ENCODE measurements around the gene PLA2G2C.
"Not testable (repeated sequence)": the region's sequence is repeated elsewhere in the genome, so short reads cannot be mapped to it uniquely, and the experiment has no call there.

PLA2G2C gene, protein sequence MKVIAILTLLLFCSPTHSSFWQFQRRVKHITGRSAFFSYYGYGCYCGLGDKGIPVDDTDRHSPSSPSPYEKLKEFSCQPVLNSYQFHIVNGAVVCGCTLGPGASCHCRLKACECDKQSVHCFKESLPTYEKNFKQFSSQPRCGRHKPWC

DNA sequence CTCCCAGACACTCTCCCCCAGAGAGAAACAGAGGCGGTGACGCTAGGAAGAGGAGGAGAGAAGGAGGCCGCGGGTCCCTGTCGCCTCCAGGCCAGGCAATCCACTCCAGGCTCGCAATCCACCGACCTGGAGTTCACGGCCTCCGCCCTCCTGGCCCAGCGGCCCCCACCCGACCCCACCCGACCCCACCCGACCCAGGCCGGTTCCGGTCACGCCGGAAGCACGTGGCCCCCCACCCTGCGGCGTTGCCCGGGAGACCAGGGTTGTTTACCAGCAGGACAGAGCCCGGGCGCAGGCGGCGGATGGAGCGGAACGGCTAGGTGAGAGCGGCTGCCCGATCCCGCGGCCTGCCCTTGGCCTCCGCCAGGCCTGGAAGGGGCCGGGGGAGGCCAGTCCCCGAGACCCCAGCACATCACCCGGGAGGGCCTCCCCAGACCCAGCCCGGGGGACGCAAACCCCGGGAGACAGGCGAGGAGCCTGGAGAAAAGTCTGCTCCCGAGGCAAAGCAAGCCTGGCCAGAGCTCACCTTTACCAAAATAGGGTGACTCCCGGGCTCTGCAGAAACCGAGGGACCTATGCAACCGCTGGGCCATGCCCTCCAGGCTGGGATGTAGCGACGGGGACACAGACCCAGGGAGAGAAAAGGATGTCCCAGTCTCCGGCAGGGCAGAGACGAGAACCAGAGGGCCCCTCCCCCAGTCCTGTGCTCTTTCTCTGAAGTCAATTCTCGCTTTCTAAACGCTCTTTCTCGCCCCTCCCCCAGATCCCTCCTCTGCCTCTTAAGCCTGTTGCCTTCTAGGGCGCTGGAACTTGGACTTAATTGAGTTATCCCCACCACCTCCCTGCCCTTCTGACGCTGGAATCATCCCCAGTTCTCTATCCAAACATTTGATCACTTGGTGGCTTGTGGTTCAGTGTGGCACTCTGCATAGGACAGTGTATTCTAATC, at the start of gene PLA2G2C, which contains the start of gene UBXN10:
Gene PLA2G2C, minus strand, starts transcription at position 685 of the 949 bp plus-strand sequence. CDS start 9,155 bp downstream, outside the sequence.
Gene UBXN10, plus strand, starts transcription at position 263 of the 949 bp plus-strand sequence. CDS start 4,466 bp downstream, outside the sequence.
- DNase-seq (ENCODE audit: low read depth in 2 of 2): peak in 1 of 2 donors; percentile 45

DNA sequence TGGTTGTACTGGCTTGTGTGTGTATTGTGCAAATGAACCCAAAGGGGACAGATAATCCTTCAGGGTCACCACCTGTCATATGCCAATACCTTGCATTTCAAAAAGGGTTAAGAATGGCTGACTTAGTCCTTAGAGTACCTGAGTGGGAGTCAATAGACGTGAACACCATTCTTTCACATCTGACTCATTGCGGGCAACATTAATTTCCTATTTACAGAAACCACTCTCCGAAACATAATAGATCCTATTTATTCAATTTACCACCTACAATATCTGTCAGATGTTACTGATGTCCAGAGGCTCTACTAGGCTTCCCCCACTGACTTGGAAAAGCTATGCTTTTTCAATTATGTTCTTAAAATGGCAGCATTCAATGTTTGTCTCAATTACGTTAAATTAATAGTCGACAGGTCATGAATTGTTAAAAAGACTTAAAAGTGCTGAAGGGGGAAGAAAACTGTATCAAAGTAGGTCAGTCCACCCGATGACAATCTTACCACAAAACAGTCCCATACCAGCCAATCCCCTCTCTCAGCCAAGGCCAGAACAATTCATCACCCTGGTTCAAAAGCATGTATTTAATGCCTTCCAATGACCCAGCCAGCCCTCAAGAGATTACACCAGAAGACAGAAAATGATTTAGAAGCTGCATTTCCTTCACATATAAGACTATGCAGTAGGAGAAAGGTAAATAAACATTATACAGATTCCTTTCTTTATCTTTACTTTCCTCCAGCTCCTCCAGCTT, 48.6 kb upstream of the PLA2G2C start:
- no peak for DNase-seq (ENCODE audit: low read depth in 2 of 2)

DNA sequence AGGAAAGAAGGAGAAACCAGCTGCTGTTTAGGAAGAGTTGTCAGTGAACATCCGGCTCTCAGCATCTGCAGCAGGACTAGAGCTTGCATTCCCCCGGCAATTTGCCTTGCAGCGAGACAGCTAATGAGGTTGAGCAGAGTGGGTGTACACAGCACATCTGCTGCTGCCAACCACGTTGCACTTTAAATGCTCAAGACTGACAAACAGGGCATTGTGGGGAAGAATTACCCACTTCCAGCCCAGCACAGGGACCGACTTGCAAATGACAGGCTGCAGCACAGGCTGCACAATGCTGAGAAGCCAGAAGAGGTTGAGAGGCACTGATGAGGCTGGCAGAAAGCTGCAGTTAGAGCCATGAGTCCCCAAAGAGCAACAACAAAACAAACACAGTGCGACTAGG, 47.5 kb upstream of the PLA2G2C start:
- DNase-seq (ENCODE audit: low read depth in 2 of 2): no peak

DNA sequence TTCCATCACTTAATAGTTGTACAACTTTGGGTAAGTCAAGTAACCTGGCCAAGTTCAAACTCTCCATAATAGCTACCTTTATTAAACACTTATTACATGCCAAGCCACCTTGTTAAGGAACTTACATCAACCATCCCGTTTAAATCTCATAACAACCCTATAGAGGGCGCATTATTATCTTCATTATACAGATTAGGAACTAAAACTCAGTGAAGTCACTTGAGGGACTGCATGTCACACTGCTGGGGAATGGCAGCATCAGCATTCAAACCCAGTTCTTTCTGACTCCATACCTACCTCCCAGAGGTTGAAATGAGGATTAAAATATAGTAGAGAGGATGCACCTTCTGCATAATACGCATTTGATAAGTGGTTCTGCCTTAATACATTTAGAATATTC, 47.1 kb upstream of the PLA2G2C start:
- DNase-seq (ENCODE audit: low read depth in 2 of 2): no peak

DNA sequence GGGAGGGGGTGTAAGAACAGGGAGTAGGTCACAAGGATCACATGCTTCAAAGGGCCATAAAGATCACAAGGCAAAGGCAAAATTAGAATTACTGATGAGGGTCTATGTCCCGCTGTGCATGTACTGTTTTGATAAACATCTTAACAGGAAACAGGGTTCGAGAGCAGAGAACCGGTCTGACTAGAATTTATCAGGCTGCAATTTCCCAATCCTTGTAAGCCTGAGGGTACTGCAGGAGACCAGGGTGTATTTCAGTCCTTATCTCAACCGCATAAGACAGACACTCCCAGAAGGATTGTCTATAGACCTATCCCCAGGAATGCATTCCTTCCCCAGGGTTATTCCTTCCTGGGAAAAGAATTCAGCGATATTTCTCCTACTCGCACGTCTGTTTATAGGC, 46.2 kb upstream of the PLA2G2C start:
- DNase-seq (ENCODE audit: low read depth in 2 of 2): not testable (repeated sequence)

DNA sequence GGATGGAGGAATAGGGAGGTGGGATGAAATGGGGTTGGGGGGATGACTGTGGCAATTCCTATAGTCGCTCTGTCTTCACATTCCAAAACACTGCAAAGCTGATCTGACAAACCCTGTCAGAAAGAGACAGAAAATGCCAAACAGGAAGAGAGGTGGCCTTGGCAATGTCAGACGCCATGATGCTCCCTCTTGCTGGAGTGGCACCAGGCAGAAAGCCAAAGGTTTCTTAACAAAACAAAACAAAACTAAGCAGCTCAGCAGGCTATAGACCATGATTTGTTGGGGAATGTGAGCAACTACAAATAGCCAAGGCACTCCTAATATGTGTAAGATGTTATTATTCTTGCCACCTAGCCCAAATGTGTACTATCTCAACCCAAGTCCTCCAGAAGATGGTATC, 42.9 kb upstream of the PLA2G2C start:
- no peak for DNase-seq (ENCODE audit: low read depth in 2 of 2)

DNA sequence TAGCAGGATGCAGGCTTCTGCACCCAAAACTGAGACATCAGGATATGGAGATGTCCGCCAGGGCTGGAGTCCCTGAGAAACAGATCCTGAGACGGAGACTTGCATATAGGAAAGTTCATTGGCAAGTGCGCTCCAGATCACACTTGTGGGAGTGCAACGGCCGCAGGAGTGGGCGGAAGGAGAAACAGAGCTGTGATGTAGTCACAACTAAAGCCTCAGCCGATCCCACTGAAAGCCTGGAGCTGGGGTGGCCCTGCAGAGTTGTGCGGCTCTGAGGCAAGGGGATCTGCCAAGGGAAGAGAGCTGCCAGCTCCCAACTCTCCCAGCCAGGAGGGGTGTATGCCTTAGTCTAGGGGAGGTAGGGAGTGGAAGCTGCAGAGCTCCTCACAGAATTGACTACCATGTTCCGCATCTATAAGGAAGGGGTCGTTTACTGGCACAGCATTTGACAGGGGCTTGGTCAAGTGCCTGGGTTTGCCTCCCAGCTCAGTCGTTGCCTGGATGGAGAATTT, 42.1 kb upstream of the PLA2G2C start:
- DNase-seq (ENCODE audit: low read depth in 2 of 2): no peak

DNA sequence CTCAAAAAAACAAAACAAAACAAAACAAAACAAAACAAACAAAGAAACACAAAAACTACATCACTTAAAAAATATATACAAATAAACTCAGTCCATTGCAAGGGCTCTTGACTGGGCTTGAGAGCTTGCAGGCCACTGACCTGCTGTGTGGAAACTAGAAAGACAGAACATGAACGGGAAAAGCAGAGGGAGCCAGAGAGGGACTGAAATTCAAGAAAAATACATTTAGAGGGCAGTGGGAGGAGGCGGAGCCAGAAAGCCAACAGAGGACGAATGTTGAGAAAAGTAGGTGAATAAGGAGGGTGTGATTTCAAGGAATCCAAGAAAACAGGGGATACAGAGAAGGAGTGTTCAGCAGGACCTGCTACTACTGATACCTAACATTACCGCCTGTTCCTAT, 41.4 kb upstream of the PLA2G2C start:
- DNase-seq (ENCODE audit: low read depth in 2 of 2): no peak

DNA sequence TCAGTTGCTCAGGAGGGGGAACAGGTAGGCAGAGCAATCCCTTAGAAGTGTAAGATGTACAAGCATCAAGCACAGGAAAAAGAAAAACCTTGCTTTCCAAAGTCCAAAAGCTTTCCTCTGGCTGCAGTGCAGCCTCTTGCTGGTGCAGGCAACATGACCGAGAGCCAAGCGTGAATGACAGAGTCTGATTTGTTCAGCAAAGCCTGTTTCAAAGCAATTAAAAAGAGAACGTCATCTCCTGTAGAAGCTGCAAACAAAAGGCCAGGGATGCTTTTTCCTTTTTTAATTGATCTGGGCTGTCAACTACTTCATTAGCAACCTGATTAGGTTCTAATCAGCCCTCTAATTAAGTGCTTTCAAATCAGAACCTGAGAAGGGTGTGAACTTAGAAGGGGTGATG, 38.2 kb upstream of the PLA2G2C start:
- DNase-seq (ENCODE audit: low read depth in 2 of 2): no peak

DNA sequence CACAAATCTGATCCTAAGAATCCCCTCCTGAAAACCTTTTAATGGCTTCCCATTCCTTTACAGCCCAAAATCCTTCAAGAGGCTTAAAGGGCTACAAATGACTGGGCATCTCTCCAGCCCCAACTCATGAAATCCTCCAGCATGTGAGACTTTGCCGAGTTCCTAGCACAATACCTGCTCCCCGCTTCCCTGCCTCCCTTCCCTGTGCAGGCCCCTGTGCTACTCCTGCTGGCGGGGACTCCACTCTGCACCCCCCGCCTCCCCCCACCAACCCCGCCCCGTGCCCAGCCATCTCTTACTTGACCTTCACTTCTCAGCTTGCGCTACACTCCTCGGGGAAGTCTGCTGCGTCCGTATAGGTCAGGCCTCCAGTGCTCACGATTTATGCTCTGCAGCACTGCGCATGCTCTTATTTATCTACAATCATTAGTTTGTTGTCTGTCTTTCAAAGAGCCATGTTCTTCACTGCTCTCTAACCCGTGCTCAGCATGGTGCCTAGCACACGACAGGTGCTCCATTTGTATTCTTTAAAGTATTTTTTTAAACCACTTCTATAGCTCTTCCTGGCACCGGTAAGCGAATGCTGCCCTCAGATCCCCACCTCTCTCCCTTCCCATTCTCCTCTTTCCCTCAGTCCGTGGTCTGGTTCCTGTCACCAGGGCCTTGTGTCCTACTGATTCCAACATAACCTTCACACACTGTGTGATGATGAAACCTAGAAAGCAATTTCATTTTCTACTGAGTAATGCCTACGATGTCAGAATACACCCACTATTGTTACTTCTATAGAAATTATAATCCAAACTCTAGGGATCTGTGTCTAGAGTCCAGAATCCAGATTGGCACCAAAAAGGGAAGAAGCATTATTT, 37.5 kb upstream of the PLA2G2C start:
- no peak for DNase-seq (ENCODE audit: low read depth in 2 of 2)

DNA sequence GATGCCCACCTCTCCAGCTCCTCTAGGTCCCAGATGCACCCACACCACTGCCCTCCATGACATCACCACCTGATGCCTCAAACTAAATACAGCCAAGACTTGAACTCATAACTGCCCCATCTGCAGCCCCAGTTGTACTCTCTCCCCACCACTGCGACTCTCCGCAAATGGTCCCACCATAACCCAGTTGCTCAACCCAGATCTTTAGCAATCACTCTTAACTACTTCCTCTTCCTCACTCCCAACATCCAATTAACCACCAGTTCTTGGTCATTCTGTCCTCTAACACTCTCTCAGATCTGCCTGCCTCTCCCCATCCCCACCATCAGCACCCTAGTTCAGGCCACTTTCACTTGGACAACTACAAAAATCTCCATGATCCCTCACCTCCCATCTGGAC, 36.8 kb upstream of the PLA2G2C start:
- no peak for DNase-seq (ENCODE audit: low read depth in 2 of 2)

DNA sequence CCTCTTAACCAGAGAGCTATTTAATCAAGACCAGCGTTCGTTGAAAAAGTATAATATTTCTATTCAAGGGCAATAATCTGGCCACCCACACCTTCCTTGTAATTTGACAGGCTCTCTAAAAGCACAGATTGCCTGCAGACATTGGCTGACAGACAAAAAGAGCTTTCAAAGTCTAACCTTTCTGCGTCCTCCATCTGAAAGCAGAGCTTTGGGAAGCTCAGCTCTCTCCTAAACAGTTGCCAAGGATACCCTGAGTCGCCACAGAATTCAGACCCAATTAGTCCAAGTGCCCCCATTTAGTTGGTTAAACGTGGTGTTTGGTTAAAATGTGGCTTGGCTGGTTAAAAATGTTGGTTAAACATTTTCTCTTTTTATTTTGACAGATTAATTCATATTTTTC, 33.7 kb upstream of the PLA2G2C start:
- no peak for DNase-seq (ENCODE audit: low read depth in 2 of 2)

DNA sequence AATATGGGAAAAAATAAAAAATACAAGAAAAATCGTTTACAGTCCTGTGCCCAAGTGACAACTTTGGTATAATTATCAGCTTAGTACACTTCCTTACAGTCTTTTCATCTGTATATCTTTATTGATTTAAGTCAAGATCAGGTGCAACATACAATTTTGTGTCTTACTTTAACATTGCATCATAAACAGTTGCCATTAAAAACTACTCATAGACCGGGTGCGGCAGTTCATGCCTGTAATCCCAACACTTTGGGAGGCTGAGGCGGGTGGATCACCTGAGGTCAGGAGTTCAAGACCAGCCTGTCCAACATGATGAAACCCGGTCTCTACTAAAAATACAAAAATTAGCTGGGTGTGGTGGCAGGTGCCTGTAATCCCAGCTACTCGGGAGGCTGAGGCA, 32.7 kb upstream of the PLA2G2C start:
- not testable (repeated sequence) for DNase-seq (ENCODE audit: low read depth in 2 of 2)

DNA sequence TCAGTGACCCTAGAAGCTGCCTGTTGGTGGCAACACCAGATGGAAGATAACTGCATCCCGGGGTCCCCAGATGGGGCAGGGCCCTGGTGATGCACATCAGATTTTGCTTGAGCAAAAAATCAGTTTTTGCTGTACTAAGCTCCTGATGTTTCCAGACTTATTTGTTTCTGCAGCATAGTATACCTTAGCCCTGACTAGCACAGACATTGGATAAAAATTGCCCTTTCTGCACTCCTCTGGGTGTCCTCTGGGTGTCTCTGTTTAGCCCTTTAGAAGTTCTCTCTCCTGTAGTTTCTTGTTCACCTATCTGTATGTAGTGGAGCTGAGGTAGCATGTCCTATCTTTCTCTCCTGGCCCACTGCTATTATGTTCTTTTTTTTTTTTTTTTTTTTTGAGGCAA, 30.3 kb upstream of the PLA2G2C start:
- no peak for DNase-seq (ENCODE audit: low read depth in 2 of 2)

DNA sequence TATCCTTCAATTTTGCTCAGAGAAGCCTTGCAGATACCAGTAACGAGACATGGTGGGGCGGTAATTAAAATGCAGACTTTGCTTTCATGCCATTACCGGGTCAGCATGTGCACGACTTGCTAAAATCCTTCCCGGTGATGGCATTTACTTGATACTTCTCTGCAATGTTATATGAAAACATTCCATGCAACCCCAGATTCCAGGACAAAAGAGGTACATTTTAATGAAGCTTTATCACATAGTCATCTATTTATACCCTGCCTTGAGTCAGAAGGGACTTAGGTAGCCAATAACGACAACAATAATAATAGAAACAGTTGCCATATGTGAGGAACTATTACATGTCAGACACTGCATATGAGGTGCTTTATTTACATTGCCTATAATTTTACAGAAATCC, 29.4 kb upstream of the PLA2G2C start:
- no peak for DNase-seq (ENCODE audit: low read depth in 2 of 2)

DNA sequence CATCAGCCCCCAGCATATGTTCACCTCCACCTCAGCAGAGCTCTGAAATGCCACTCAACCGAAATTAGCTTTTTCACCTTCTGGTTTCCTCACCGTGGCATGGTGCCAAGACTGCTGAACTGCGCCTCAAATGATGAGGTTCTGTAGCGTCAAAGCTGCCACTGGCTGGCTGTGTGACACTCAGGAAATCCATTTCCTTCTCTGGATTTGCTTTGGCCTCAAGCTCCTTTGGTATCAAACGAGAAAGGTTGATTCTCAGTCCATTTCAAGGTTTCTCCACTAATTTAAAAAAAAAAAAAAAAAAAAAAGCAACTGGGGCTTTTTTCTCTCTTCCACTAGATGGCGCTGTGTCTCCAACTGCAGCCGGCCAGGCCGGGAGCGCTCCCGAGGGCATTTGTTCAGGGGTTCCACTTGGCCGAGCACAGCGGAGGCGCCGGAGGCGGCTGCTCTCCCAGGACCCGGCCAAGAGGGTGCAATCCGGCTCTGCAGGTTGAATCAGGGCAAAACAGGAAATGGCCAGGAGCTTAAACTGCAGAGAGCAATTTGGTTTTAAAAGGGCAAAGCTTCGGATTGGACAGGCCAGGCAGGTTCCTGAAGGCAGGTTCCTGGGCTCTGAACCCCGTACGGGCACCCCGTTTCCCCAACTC, 26.5 kb upstream of the PLA2G2C start:
- peak in 1 of 2 donors; percentile 18 for DNase-seq (ENCODE audit: low read depth in 2 of 2)

DNA sequence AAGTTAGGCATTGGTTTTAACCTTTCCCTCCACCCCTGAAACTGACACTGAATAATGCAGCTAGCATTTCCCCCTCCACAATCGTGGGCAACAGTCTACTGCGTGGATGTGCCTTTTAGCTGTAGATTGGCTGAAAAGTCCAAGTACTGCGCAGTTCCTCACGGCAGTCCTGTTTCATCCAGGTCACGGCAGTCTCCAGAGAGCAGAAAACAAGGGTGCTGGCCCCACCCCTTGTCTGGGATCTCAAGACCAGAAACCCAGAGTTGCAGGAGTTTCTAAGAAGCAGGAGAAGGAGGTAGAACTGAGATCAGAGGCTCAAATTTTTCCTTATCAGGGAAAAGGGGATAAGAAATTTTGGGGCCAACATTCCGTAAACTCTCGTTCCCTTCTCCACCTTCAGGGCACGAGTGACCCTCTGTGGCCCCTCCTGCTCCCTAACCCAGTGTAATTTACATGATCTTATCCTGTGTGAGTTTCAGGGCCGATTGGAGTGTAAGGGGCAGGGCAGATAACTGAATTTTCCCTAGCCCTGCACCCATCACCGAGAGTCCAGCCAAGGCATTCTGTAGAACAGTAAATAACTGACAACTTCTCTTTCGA, 25.9 kb upstream of the PLA2G2C start:
- DNase-seq (ENCODE audit: low read depth in 2 of 2): no peak

DNA sequence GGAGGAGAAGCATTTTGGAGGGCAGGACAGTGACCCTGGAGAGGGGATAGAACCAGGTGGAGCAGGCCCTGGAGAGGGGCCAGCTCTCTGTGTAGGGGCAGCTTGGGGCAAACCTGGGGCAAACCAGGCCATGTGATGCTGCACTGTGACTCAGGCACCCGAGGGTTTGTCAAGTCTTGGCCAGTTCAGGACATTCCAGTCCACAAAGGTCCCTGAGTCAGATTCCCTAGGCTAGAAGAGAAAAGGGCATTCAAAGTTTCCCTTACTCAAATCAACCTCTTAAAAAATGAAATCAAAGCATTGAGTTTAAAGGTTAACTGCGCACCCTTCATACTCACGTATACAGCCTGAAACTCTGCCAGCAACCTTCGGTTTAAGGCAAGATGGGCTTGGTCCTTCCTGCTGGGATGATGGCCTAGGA, 25.2 kb upstream of the PLA2G2C start:
- no peak for DNase-seq (ENCODE audit: low read depth in 2 of 2)

DNA sequence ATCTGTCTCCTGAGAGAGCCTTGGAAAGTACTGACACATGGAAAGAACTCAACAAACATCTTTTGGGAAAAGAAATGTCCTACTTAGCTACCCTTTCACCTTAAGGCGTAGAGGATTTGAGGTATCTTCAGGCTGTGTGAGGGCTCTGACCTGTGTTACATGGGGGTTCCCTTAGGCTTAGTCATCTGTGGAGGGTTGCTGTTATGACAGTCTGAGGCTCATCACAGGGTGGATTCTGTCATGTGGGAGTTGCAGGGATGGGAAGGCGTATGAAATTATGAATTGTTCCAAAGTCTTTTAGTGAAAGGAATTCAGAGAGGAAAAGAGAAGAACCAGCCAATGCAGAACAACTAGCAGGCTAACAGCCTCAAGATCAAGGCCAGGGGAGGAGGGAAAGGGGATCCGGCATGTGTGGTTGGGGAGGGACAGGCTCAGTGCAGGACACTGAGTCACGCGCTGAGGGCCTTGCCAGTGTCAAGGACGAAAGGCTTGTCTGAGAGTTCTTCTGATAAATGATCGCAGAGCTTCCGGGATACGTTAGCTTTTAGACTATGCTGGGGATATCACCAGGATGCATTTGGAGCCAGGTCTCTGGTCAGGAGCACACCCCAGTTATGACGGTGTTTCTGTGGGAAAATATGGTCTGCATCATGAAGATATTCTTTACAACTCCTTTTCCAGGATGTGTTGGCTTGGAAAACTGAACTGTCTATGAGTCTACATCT, 24.6 kb upstream of the PLA2G2C start:
- no peak for DNase-seq (ENCODE audit: low read depth in 2 of 2)

DNA sequence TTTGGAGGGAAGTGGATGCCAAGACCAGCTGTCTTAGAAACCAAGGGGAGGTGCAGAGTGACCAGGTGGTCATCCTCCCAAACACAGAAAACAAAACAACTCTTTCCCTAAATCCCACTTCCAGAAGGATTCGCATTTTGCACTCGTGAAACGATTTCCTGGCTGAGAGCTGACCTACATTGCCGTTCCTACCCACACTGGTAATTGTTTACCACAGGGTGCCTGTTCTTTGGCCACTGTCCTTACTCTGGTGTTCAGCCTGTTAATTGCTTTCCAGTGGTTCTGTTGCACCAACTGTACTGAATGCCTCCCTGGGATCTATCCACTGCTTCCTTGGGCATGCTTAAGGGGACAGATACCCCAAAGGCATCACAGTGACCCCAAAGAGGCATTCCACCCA, 23.2 kb upstream of the PLA2G2C start:
- no peak for DNase-seq (ENCODE audit: low read depth in 2 of 2)

Data from stimulated activated CD4-positive, alpha-beta T cell treated with anti-CD3 and anti-CD28 coated beads, Interleukin-1b, Interleukin-23, amount 100 ng/mL, for 1 hour (primary cell).